ENCODE data around the gene MYO1B.

DNA sequence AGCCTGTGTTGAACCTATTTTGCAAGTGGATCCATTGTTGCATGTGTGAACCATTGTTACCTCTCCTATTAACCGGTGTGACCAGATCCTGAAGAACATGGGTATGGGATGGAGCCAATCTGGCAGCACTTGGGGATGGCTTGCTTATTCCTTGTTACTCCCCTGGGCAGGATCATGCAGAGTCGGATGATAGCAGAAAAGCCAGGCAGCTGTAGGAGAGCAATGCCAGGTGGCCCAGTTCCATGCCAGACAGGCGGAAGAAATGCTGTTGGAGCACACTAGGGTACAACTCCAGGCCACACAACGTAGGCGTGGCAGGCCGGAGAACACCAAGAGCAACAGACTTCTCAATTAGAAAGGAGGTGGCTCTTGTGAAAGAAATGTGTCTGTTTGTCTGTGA lies 16.3 kb upstream of the MYO1B start:
- TF ChIP-seq EZH2 (IDR thresholded peaks at IDR 0.05; ENCODE audit: insufficient read depth, poor library complexity, severe bottlenecking) (no peak), EZH2phosphoT487 (IDR thresholded peaks at IDR 0.05; ENCODE audit: insufficient read depth, low read depth) (no peak)

Data from GM23248 (cell line).